DMS53 treated with DMSO at 0.1 percent for 48 hours (cell line): ENCODE measurements around the gene KLHL22.
A peak's percentile ranks its signal among the peaks of the same experiment; 100 is the strongest.
"Not testable (repeated sequence)": the region's sequence is repeated elsewhere in the genome, so short reads cannot be mapped to it uniquely, and the experiment has no call there.

Source experiments
- DNase-seq: peaks from one replicate; lab custom pipeline; 2025; ENCODE audit not compliant: unreplicated experiment; lab: John Stamatoyannopoulos, UW

The KLHL22 gene

DNA sequence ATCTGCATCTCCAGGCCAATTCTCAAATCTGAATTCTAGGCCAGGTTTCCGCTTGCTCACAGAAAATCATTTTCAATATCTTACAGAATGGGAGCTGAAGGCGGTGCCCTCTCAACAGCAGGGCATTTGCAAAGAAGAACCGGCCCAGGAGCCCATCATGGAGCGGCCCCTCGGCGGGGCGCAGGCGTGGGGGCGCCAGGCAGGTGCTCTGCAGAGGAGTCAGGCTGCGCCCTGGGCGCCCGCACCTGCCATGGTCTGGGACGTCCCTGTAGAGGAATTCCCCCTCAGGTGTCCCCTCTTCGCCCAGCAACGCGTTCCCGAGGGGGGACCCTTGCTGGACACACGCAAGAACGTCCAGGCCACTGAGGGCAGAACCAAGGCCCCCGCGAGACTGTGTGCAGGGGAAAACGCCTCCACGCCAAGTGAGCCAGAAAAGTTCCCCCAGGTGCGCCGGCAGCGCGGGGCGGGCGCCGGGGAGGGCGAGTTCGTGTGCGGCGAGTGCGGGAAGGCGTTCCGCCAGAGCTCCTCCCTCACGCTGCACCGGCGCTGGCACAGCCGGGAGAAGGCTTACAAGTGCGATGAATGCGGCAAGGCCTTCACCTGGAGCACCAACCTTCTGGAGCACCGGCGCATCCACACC, 90.2 kb downstream of the KLHL22 start:
- DNase-seq: no peak

- DNase-seq: no peak
These were observed 90.7 kb downstream of the KLHL22 start for GRCh38 chr22:20404881-20405280.

DNA sequence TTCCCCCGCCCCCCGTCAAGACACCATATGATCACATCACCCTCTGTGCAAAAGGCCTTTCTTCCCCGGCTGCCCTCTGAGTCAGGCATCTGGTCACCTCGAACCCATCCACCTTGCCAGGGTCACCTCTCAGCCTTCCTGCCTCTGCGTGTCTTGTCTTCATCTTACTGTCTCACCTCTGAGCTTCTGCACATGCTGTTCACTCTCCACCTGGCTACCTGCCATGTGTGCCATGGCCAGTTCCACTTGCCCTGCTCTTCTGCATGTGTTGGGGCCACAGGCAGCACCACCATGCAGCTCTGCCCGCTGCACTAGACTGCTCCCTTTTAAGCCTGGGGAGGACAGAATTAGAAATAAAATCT, 91.8 kb downstream of the KLHL22 start:
- no peak for DNase-seq

DNA sequence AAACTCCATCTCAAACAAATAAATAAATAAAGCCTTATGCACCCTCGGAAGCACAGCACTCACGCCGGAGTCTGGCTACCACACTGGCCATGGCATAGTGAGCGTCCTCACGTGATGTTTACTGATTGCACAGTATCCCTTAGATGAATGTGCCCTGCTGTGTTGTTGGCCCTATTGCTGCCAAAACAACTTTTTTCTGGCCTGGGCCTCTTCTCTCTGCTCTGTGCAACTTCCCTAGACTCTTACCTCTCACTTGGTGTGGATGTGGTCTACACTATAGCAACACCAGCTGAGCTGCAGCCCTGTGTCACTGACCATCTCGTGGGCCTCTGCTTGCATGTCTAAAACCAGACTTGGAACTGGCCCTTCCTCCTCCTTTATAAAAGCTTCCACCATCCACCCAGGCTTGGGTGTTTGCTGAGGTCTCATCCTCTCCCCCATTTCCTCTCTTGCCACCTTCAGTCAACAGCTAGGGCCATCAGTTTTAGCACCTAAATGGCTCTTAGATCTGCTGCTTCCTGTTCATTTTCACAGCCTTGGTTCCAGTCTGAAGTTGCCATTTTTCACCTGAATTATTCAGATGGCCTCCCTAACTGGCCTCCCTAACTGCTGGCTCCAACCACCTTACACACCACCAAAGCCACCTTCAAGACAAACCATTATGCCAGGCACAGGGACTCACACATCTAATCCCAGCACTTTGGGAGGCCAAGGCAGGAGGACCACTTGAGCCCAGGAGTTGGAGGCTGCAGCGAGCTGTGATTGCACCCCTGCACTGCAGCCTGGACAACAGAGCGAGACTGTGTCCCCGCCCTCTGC, 92.4 kb downstream of the KLHL22 start:
- no peak for DNase-seq

DNA sequence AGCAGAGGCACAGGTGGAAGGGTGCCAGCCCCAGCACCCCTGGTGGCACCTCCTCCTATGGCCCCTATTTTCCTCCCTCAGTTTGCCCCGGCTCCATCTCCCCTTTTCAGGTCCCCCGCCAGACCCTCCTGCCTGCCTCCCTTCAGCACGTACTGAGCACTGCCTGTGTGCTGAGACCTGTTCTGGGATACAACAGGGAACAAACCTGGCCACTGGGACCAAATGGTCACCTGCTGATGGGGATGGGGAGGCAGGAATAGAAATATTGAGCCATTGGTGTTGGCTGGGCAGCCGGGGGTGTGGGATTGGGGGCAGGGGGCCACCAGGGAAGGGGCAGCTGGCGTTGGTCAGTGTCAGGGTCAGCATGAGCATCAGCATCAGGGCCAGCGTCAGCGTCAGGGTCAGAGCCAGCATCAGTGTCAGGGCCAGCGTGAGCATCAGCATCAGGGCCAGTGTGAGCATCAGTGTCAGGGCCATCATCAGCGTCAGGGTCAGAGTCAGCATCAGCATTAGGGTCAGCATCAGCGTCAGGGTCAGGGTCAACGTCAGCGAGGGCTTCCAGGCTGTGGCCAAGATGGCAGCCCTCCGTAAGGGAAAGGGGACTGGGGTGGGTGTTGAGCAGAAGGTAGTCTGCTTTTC, 94.1 kb downstream of the KLHL22 start:
- DNase-seq: no peak

DNA sequence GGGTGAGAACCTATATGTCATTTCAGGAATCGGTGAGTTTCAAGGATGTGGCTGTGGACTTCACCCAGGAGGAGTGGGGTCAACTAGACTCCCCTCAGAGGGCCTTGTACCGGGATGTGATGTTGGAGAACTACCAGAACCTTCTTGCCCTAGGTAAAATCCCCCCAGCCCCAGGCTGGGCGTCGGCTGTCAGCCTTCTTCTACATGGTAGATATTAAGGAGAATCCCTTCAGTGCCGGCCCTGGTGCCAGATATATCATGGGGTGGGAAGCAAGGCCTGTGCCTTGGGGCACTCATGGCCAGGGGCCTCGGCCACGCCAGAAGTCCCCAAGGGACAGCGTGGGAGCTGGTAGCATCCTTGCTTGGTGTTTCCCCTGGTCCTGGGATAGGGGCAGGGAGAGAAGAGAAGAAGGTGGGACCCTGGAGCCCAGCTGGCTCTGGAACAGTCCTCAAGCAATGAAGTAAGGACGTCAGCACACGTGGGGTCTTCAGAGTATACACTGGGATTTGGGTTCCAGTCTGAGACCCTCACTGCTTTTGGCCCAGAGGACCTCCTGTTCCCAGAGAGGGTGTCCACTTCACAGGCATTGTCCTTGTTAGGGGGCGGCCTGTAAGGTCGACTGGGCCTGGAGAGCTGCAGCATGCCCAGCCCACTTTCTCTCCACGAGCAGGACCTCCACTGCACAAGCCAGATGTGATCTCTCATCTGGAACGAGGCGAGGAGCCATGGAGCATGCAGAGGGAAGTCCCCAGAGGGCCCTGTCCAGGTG, 94.8 kb downstream of the KLHL22 start:
- DNase-seq: no peak

GRCh38 chr22:20399866-20400605, 95.6 kb downstream of the KLHL22 start:
- DNase-seq: no peak

DNA sequence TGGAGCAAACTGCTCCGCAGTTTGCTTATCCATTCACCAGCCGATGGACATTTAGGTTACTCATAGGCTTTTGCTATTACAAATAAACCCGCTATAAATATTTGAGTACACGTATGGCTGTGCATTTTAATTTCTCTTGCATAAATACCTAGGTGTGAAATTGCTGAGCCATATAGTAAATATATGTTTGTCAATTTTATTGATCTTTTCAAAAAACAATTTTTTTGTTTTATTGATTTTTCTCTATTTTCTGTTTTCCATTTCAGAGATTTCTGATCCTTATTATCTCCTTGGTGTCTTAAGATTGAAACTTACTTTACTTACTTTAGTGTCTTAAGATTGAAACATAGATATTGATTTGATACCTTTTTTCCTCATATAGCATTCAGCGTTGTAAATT, 97.2 kb downstream of the KLHL22 start:
- no peak for DNase-seq

- DNase-seq: no peak
These were observed 98.1 kb downstream of the KLHL22 start for GRCh38 chr22:20397498-20397897.

DNA sequence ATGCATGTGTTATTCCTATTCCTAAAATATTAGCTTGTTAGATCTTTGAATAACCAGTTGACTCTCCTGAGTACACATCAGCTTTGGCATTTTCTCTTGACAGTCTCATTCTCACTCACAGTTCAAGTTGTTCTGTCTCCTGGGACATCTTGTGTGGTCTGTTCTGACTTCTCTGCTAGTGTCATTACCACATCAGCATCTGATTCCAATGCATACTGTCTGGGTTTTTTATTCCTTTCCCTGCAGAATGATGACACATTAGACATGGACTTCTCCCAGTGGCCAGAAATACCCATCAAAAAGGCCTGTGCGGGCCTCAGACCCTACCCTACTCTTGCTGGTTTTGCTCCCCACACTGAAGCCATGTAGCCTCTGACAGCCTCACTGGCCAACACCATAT, 99.0 kb downstream of the KLHL22 start:
- DNase-seq: no peak

GRCh38 chr22:20395907-20396287, 99.7 kb downstream of the KLHL22 start:
- no peak for DNase-seq

- DNase-seq: no peak
These were observed 100.3 kb downstream of the KLHL22 start for GRCh38 chr22:20395181-20395906.

GRCh38 chr22:20393705-20394476, 101.7 kb downstream of the KLHL22 start, which contains the start of gene ZNF74:
TSS of gene ZNF74 (plus strand) at chr22:20394151. CDS start at chr22:20394629, 478 bp downstream.
- DNase-seq: peak; percentile 45

DNA sequence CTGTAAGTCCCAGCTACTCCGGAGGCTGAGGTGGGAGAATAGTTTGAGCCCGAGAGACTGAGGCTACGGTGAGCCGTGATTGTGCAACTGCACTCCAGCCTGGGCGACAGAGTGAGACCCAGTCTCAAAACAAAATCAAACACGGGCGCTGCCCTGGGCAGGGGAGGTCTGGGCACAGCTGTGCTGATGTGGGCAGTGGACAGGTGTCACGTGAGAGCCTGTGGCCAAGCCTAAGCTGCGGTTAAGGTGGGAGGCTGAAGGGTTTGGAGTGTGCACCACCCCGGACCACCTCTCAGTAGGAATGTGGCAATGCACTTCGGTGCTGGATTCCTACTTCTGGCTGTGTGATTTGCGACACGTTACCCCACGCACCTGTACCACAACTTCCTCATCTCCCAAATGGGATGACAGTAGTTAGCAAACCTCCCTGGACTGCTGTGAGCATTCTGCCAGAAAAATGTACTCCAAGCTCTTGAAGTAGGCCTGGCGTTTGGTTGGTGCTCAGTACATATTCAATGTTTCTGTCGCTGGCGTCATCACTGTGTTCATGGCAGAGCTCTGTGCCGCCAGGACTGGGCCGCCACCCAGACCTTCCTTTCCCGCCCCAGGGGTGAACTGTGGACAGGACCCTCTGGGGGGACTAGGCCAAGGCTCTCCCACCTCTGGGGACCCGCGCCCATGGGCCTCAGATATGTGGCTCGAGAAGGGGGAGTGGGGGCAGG, 102.5 kb downstream of the KLHL22 start:
- no peak for DNase-seq

DNA sequence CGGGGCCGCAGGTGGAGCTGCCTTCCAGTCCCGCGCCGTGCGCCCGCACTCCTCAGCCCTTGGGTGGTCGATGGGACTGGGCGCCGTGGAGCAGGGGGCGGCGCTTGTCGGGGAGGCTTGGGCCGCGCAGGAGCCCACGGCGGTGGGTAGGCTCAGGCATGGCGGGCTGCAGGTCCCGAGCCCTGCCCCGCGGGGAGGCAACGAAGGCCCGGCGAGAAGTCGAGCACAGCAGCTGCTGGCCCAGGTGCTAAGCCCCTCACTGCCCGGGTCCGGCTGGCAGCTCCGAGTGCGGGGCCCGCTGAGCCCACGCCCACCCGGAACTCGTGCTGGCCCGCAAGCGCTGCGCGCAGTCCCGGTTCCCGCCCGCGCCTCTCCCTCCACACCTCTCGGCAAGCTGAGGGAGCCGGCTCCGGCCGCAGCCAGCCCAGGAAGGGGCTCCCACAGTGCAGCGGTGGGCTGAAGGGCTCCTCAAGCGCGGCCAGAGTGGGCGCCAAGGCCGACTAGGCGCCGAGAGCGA, 103.2 kb downstream of the KLHL22 start:
- DNase-seq: not testable (repeated sequence)
